WTC11 (cell line): Measurements from ENCODE around the gene RHBDL2. TPM values are rescaled to one million over a fixed set of nuclear protein-coding genes. Genes with fewer than 3 reads are reported as not detected.

Experiments used
- ATAC-seq: fragments of 200-7000 bp; cut with Tn5 transposase; 2 replicates; pipeline ENCODE4 v1.10.0; 2021; ENCODE audit warnings: mild to moderate bottlenecking, moderate library complexity
- CTCF ChIA-PET: fragments of 300-600 bp; sonication (Branson Sonifier 250); formaldehyde crosslinking; loops from one replicate; lab custom pipeline; 2021; ENCODE audit warnings: antibody characterized with exemption; lab: Charles Lee
- POLR2A ChIA-PET: fragments of 350-600 bp; sonication (Branson Sonifier 250); formaldehyde crosslinking; loops from one replicate; lab custom pipeline; 2021; ENCODE audit warnings: antibody characterized with exemption; lab: Charles Lee
- DNase-seq: peaks from one replicate; pipeline ENCODE4 v3.0.0; 2021; ENCODE audit warnings: low spot score
- H3K27ac Mint-ChIP-seq: 2 replicates; pipeline ENCODE4 v1.8.0; 2021; ENCODE audit warnings: mixed read lengths
- H3K27me3 Mint-ChIP-seq: 2 replicates; pipeline ENCODE4 v1.8.0; 2021; ENCODE audit warnings: low read depth, mild to moderate bottlenecking, moderate library complexity, mixed read lengths
- H3K36me3 Mint-ChIP-seq: 2 replicates; pipeline ENCODE4 v1.8.0; 2021; ENCODE audit warnings: mixed read lengths
- H3K4me1 Mint-ChIP-seq: 2 replicates; pipeline ENCODE4 v1.8.0; 2022; ENCODE audit warnings: mixed read lengths
- H3K4me3 Mint-ChIP-seq: 2 replicates; pipeline ENCODE4 v1.8.0; 2021; ENCODE audit warnings: mild to moderate bottlenecking, moderate library complexity, mixed read lengths
- H3K9me3 Mint-ChIP-seq: 2 replicates; pipeline ENCODE4 v1.8.0; 2021; ENCODE audit warnings: mixed read lengths
- ELF4 ChIP-seq: sonication (generic); formaldehyde crosslinking; IDR thresholded peaks from 2 replicates; pipeline ENCODE4 v1.8.1; 2022; ENCODE audit warnings: low read depth, mild to moderate bottlenecking, moderate library complexity, missing genetic modification reagents
- FOXJ3 ChIP-seq: sonication (generic); formaldehyde crosslinking; IDR thresholded peaks from 2 replicates; pipeline ENCODE4 v1.9.0; 2021; ENCODE audit warnings: missing genetic modification reagents, mild to moderate bottlenecking, borderline replicate concordance
- GRHL2 ChIP-seq: fragments of 250-450 bp; sonication (Bioruptor Pico); IDR thresholded peaks from 2 replicates; pipeline ENCODE4 v1.8.0; 2022; ENCODE audit warnings: mild to moderate bottlenecking, moderate library complexity; ENCODE audit not compliant: insufficient replicate concordance, severe bottlenecking
- IRF2 ChIP-seq: sonication (generic); formaldehyde crosslinking; IDR thresholded peaks from 2 replicates; pipeline ENCODE4 v1.8.0; 2022; ENCODE audit warnings: low read depth, missing genetic modification reagents, borderline replicate concordance
- NFE2L1 ChIP-seq: sonication (generic); formaldehyde crosslinking; IDR thresholded peaks from 2 replicates; pipeline ENCODE4 v1.8.1; 2023; ENCODE audit warnings: missing genetic modification reagents
- RELA ChIP-seq: sonication (generic); formaldehyde crosslinking; IDR thresholded peaks from 2 replicates; pipeline ENCODE4 v1.8.1; 2022; ENCODE audit warnings: missing genetic modification reagents, mild to moderate bottlenecking, borderline replicate concordance
- RORB ChIP-seq: fragments of 250-450 bp; sonication (Bioruptor Pico); IDR thresholded peaks from 2 replicates; pipeline ENCODE4 v1.9.0; 2021; ENCODE audit warnings: mild to moderate bottlenecking
- SMAD4 ChIP-seq: sonication (generic); formaldehyde crosslinking; IDR thresholded peaks from 2 replicates; pipeline ENCODE4 v1.8.0; 2022; ENCODE audit warnings: mild to moderate bottlenecking, missing genetic modification reagents
- SP1 ChIP-seq: sonication (generic); formaldehyde crosslinking; conservative IDR thresholded peaks from 2 replicates; pipeline ENCODE4 v1.8.1; 2022; ENCODE audit warnings: missing genetic modification reagents
- ZNF138 ChIP-seq: sonication (generic); formaldehyde crosslinking; conservative IDR thresholded peaks from 2 replicates; pipeline ENCODE4 v1.8.1; 2022; ENCODE audit warnings: mild to moderate bottlenecking, moderate library complexity, missing genetic modification reagents
- ZNF671 ChIP-seq: fragments of 250-450 bp; sonication (Bioruptor Pico); IDR thresholded peaks from 2 replicates; pipeline ENCODE4 v1.8.0; 2021; ENCODE audit warnings: mild to moderate bottlenecking
- total RNA-seq: library from RNA; stranded (reverse); gene quantifications from 3 replicates; pipeline ENCODE4 v1.2.3, GENCODE V29; 2021
- TF ChIP-seq, protein P1 (sequence below): sonication (generic); formaldehyde crosslinking; IDR thresholded peaks from 2 replicates; pipeline ENCODE4 v1.8.1; 2023; ENCODE audit warnings: mild to moderate bottlenecking, missing genetic modification reagents, borderline replicate concordance
- TF ChIP-seq, protein P2 (sequence below): sonication (generic); formaldehyde crosslinking; IDR thresholded peaks from 2 replicates; pipeline ENCODE4 v1.8.0; 2022; ENCODE audit warnings: missing genetic modification reagents
- TF ChIP-seq, protein P3 (sequence below): fragments of 250-450 bp; sonication (Bioruptor Pico); IDR thresholded peaks from 2 replicates; pipeline ENCODE4 v1.9.0; 2021; ENCODE audit warnings: moderate library complexity, mild to moderate bottlenecking, inconsistent platforms, borderline replicate concordance
- TF ChIP-seq, protein P4 (sequence below): sonication (generic); formaldehyde crosslinking; IDR thresholded peaks from 2 replicates; pipeline ENCODE4 v1.8.1; 2023; ENCODE audit warnings: mild to moderate bottlenecking, missing genetic modification reagents
- TF ChIP-seq, protein P5 (sequence below): sonication (generic); formaldehyde crosslinking; IDR thresholded peaks from 2 replicates; pipeline ENCODE4 v1.8.0; 2022; ENCODE audit warnings: mild to moderate bottlenecking, missing genetic modification reagents
- TF ChIP-seq, protein P6 (sequence below): sonication (generic); formaldehyde crosslinking; IDR thresholded peaks from 2 replicates; pipeline ENCODE4 v1.8.1; 2023; ENCODE audit warnings: mild to moderate bottlenecking, missing genetic modification reagents, moderate library complexity
- TF ChIP-seq, protein P7 (sequence below): sonication (generic); formaldehyde crosslinking; conservative IDR thresholded peaks from 2 replicates; pipeline ENCODE4 v1.8.1; 2022; ENCODE audit warnings: mild to moderate bottlenecking, missing genetic modification reagents
- TF ChIP-seq, protein P8 (sequence below): fragments of 250-450 bp; sonication (Bioruptor Pico); IDR thresholded peaks from 2 replicates; pipeline ENCODE4 v1.9.0; 2021; ENCODE audit warnings: mild to moderate bottlenecking, borderline replicate concordance
- TF ChIP-seq, protein P9 (sequence below): sonication (generic); formaldehyde crosslinking; IDR thresholded peaks from 2 replicates; pipeline ENCODE4 v1.8.0; 2022; ENCODE audit warnings: mild to moderate bottlenecking, missing genetic modification reagents

Gene RHBDL2
- total RNA-seq, 1 experiment from 2014 or later = 0.26 TPM

DNA sequence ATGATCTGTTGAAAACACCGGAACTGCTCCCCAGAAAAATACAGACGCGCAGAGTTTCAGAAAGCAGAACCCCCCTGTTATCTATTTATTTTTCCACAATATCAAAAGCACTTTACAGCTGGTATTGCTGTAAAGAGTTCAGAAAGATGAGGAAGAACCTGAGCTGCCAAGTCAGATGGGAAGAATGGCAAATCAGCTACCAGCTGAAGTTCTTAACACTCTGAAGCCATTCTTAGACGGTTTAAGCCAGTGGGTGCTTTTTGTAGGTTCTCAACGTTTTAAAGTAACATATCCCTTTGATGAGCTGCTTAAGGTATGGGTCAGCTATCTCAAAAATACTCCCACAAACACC, 48.7 kb upstream of the RHBDL2 start (continued):
- TF ChIP-seq SP1 (CRISPR knock-in tag) = no peak

DNA sequence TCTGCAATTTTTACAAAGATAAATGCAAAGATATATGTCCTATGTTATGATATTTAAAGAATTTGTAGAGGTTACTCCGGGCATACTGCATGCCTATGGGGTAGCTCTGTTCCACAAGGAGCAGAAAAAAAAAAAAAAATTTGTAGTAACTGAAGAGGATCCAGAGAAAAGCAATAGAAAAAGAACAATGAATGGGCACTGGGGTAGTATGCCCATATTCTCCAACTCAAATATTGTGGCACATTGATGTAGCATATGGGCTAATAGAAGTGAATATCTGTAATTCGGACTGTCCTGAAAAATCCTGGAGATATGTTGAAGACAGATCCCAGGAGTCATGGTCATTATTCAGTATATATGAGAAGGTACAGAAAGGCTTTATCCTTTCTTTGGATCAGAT, 48.3 kb upstream of the RHBDL2 start:
- TF ChIP-seq, protein P1, sequence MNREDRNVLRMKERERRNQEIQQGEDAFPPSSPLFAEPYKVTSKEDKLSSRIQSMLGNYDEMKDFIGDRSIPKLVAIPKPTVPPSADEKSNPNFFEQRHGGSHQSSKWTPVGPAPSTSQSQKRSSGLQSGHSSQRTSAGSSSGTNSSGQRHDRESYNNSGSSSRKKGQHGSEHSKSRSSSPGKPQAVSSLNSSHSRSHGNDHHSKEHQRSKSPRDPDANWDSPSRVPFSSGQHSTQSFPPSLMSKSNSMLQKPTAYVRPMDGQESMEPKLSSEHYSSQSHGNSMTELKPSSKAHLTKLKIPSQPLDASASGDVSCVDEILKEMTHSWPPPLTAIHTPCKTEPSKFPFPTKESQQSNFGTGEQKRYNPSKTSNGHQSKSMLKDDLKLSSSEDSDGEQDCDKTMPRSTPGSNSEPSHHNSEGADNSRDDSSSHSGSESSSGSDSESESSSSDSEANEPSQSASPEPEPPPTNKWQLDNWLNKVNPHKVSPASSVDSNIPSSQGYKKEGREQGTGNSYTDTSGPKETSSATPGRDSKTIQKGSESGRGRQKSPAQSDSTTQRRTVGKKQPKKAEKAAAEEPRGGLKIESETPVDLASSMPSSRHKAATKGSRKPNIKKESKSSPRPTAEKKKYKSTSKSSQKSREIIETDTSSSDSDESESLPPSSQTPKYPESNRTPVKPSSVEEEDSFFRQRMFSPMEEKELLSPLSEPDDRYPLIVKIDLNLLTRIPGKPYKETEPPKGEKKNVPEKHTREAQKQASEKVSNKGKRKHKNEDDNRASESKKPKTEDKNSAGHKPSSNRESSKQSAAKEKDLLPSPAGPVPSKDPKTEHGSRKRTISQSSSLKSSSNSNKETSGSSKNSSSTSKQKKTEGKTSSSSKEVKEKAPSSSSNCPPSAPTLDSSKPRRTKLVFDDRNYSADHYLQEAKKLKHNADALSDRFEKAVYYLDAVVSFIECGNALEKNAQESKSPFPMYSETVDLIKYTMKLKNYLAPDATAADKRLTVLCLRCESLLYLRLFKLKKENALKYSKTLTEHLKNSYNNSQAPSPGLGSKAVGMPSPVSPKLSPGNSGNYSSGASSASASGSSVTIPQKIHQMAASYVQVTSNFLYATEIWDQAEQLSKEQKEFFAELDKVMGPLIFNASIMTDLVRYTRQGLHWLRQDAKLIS = no peak
- TF ChIP-seq SMAD4 (no peak), RORB (CRISPR knock-in tag) (no peak), ELF4 (CRISPR knock-in tag) (no peak), ZNF138 (CRISPR knock-in tag) (no peak), FOXJ3 (CRISPR knock-in tag) (no peak), IRF2 (CRISPR knock-in tag) (no peak), ZNF671 (no peak), RELA (CRISPR knock-in tag) (no peak), GRHL2 (no peak), NFE2L1 (CRISPR knock-in tag) (no peak)
- TF ChIP-seq, protein P2, sequence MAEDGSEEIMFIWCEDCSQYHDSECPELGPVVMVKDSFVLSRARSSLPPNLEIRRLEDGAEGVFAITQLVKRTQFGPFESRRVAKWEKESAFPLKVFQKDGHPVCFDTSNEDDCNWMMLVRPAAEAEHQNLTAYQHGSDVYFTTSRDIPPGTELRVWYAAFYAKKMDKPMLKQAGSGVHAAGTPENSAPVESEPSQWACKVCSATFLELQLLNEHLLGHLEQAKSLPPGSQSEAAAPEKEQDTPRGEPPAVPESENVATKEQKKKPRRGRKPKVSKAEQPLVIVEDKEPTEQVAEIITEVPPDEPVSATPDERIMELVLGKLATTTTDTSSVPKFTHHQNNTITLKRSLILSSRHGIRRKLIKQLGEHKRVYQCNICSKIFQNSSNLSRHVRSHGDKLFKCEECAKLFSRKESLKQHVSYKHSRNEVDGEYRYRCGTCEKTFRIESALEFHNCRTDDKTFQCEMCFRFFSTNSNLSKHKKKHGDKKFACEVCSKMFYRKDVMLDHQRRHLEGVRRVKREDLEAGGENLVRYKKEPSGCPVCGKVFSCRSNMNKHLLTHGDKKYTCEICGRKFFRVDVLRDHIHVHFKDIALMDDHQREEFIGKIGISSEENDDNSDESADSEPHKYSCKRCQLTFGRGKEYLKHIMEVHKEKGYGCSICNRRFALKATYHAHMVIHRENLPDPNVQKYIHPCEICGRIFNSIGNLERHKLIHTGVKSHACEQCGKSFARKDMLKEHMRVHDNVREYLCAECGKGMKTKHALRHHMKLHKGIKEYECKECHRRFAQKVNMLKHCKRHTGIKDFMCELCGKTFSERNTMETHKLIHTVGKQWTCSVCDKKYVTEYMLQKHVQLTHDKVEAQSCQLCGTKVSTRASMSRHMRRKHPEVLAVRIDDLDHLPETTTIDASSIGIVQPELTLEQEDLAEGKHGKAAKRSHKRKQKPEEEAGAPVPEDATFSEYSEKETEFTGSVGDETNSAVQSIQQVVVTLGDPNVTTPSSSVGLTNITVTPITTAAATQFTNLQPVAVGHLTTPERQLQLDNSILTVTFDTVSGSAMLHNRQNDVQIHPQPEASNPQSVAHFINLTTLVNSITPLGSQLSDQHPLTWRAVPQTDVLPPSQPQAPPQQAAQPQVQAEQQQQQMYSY (CRISPR knock-in tag) = no peak
- TF ChIP-seq, protein P3, sequence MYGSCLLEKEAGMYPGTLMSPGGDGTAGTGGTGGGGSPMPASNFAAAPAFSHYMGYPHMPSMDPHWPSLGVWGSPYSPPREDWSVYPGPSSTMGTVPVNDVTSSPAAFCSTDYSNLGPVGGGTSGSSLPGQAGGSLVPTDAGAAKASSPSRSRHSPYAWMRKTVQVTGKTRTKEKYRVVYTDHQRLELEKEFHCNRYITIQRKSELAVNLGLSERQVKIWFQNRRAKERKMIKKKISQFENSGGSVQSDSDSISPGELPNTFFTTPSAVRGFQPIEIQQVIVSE = no peak
- TF ChIP-seq, protein P4, sequence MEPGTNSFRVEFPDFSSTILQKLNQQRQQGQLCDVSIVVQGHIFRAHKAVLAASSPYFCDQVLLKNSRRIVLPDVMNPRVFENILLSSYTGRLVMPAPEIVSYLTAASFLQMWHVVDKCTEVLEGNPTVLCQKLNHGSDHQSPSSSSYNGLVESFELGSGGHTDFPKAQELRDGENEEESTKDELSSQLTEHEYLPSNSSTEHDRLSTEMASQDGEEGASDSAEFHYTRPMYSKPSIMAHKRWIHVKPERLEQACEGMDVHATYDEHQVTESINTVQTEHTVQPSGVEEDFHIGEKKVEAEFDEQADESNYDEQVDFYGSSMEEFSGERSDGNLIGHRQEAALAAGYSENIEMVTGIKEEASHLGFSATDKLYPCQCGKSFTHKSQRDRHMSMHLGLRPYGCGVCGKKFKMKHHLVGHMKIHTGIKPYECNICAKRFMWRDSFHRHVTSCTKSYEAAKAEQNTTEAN (CRISPR knock-in tag) = no peak
- TF ChIP-seq, protein P5, sequence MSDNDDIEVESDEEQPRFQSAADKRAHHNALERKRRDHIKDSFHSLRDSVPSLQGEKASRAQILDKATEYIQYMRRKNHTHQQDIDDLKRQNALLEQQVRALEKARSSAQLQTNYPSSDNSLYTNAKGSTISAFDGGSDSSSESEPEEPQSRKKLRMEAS = no peak
- TF ChIP-seq, protein P6, sequence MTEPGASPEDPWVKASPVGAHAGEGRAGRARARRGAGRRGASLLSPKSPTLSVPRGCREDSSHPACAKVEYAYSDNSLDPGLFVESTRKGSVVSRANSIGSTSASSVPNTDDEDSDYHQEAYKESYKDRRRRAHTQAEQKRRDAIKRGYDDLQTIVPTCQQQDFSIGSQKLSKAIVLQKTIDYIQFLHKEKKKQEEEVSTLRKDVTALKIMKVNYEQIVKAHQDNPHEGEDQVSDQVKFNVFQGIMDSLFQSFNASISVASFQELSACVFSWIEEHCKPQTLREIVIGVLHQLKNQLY = no peak
- TF ChIP-seq, protein P7, sequence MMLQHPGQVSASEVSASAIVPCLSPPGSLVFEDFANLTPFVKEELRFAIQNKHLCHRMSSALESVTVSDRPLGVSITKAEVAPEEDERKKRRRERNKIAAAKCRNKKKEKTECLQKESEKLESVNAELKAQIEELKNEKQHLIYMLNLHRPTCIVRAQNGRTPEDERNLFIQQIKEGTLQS (CRISPR knock-in tag) = no peak
- TF ChIP-seq, protein P8, sequence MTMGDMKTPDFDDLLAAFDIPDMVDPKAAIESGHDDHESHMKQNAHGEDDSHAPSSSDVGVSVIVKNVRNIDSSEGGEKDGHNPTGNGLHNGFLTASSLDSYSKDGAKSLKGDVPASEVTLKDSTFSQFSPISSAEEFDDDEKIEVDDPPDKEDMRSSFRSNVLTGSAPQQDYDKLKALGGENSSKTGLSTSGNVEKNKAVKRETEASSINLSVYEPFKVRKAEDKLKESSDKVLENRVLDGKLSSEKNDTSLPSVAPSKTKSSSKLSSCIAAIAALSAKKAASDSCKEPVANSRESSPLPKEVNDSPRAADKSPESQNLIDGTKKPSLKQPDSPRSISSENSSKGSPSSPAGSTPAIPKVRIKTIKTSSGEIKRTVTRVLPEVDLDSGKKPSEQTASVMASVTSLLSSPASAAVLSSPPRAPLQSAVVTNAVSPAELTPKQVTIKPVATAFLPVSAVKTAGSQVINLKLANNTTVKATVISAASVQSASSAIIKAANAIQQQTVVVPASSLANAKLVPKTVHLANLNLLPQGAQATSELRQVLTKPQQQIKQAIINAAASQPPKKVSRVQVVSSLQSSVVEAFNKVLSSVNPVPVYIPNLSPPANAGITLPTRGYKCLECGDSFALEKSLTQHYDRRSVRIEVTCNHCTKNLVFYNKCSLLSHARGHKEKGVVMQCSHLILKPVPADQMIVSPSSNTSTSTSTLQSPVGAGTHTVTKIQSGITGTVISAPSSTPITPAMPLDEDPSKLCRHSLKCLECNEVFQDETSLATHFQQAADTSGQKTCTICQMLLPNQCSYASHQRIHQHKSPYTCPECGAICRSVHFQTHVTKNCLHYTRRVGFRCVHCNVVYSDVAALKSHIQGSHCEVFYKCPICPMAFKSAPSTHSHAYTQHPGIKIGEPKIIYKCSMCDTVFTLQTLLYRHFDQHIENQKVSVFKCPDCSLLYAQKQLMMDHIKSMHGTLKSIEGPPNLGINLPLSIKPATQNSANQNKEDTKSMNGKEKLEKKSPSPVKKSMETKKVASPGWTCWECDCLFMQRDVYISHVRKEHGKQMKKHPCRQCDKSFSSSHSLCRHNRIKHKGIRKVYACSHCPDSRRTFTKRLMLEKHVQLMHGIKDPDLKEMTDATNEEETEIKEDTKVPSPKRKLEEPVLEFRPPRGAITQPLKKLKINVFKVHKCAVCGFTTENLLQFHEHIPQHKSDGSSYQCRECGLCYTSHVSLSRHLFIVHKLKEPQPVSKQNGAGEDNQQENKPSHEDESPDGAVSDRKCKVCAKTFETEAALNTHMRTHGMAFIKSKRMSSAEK = no peak
- TF ChIP-seq, protein P9, sequence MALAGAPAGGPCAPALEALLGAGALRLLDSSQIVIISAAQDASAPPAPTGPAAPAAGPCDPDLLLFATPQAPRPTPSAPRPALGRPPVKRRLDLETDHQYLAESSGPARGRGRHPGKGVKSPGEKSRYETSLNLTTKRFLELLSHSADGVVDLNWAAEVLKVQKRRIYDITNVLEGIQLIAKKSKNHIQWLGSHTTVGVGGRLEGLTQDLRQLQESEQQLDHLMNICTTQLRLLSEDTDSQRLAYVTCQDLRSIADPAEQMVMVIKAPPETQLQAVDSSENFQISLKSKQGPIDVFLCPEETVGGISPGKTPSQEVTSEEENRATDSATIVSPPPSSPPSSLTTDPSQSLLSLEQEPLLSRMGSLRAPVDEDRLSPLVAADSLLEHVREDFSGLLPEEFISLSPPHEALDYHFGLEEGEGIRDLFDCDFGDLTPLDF (CRISPR knock-in tag) = no peak
- Mint-ChIP-seq H3K9me3 (no peaks in the 10 kb centered on the region), H3K27ac (peak overlapping the region; percentile 95), H3K4me1 (peaks cover 55% of the 10 kb centered on the region), H3K36me3 (peaks cover 28% of the 10 kb centered on the region), H3K27me3 (no peaks in the 10 kb centered on the region), H3K4me3 (peak overlapping the region; percentile 54)
- DNase-seq = no peak
- no peak for ATAC-seq
- CTCF ChIA-PET = interaction anchor here (0.7 to 1.2 kb wide), 2 partner anchors 58 to 202 kb away, joined by 3 read pairs; no protein-coding TSS in a partner anchor
- POLR2A ChIA-PET = interaction anchor here (0.6 to 1.2 kb wide), 6 partner anchors 9 to 284 kb away, joined by 3 to 5 read pairs (median 4); partner anchors contain the start of gene NDUFS5
